ENCODE measurements around the gene CTNNBL1. TPM values are rescaled to one million over a fixed set of nuclear protein-coding genes. Genes with fewer than 3 reads are reported as not detected.
A peak's percentile ranks its signal among the peaks of the same experiment; 100 is the strongest.

Gene CTNNBL1
- total RNA-seq, 1 donor from 2014 or later, result 60.9 TPM

DNA sequence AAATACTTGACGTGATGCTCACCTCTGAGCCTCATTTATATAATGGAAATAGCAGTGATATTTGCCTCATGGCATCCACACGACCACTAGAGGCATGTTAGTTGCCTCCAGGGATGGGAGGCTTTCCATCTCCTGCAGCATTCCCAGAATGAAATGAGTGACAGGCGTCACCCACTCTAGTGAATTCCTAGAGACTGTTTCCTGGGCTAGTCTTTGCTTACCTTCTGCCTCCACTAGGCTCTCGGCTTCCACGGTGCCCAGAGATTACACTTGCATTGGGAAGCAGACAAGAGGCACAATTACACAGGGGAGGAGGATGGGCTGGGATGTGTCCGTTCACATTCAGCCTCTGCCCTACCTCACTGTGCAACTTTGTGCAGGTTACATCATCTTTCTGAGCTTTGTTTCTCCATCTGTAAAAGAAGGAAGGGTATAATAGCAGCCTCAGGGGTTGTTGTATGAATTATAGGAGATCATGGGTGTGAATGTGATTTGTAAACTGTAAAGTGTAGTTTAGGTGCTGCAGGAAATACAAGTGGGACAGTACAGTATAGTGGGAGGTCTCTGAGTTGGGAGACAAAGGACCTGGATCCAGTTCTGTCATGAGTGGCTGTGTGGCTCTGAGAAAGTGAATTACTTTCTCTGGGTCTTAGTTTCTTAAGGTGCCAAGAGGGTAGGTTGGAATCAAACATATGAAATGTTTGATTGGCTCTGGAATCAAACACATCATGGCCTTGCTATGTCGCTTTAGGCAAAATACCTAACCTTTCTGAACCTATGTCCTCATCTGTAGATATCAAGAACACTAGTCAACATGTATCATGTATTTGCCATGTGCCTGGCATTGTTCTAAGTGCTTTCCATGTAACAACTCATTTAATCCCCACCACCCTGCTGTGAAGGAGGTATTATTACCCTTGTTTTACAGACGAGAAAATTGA is 205.5 kb downstream of the CTNNBL1 start:
- ATAC-seq (ENCODE audit: poor library complexity) (no peak), DNase-seq (no peak)
- intact Hi-C loops (cut with DNase I), result loop anchor here (5.0 kb wide), 1 partner anchor 83 kb away; no protein-coding TSS in a partner anchor

DNA sequence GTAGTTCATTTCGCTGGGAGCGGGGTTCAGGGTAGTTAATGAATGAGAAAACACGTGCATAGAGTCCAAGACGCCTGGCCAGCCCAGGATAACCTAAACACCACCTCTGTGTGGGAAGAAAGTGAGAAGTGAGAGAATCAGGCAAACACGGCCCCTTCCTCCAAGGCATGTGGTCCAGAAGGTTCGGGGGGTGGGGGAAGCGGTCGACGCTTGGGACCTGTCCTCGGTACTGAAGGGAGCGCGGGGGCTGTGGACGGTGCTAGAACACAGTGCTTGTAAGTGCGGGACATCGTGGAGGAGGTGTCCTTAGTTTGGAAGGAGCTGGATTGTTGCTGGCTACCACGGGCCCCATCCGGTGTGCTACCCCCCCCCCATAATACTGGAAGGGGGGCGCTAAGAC is 207.4 kb downstream of the CTNNBL1 start:
- intact Hi-C loops (cut with DNase I), result loop anchor here (5.0 kb wide), 1 partner anchor 81 kb away; no protein-coding TSS in a partner anchor
- ATAC-seq (ENCODE audit: poor library complexity) (no peak), DNase-seq (no peak)

DNA sequence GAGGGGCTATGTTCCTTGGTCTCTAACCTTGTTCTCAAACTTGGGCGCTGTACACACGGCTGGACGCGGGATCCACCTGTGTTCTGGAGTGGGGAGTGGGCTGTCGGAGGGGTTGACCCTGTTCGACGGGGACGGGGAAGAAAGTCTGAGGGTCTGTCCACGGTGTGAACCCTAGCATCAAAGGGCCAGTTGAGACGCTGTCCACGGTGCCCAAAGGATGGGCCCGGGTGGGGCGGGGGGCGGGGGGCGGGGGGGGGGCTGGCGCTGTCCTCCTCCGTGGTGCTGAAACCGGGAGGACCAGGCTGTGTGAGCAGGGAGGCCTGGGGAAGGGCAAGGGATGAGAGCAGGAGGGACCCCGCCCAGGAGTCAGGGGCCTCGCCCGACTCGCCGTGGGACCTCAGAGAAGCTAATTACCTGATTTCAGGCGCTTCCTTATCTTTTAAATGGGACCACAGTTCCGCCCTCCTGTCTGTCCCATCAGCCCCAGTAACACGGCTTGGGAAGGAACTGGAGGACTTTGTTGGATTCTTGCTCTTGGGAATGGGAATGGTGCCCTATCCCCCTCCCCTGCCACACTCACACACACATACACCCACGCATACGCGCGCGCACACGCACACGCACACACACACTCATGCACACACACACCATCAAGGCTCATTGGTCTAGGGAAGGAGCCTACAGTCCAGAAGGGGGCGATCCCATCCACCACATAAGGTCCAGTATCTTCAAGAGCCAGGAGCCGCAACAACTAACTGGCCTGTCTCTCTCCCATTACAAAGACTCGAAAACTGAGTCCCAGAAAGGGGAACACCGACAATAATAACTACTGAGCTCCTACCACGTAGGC is 208.0 kb downstream of the CTNNBL1 start:
- ATAC-seq (ENCODE audit: poor library complexity) (peak; percentile 63), DNase-seq (no peak)
- intact Hi-C loops (cut with DNase I), result loop anchor here (5.0 kb wide), 1 partner anchor 80 kb away; no protein-coding TSS in a partner anchor

DNA sequence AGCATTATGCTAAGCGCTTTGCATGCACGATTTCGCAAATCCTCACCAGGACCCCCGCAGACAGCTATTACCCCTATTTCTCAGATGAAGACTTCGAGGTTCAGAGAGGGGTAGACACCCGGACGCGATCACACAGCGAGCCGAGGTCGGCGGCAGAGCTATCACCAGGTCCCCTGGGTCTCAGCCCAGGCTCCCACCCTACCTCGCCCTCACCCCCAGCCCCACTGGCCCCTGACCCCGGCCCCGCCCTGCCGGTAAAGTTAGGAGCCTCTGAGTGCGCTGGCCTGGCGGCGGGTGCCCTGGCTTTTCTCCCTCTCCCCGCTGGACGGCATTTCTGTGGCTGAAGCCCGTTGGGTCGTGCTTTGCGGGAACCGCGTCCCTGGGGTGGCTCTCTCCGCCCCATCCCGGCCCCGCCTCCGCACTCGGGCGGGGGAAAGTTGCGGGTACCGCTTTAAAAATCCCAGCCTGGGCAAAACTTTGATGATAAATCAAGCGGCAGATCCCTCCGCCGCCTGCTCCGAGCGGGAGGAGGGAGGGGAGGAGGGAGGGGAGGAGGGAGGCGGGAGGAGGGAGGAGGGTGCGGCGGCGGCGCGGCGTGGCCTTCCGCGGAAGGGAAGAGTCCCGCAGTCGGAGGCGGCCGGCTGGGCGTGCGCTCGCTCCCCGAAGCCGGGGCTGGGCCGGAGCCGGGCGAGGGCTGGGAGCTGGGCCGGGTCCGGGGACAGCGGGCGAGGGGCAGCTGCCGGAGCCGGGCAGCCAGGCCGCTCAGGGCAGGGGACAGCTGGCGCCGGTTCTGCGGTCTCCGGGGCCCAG is 208.9 kb downstream of the CTNNBL1 start, which contains the start of gene VSTM2L:
TSS of gene VSTM2L (plus strand) at position 624 of the 810 bp plus-strand sequence. CDS start 224 bp downstream, outside the sequence.
- intact Hi-C loops (cut with DNase I), result loop anchor here (5.0 kb wide), 1 partner anchor 80 kb away; no protein-coding TSS in a partner anchor
- ATAC-seq (ENCODE audit: poor library complexity) (peak; percentile 43), DNase-seq (no peak)

DNA sequence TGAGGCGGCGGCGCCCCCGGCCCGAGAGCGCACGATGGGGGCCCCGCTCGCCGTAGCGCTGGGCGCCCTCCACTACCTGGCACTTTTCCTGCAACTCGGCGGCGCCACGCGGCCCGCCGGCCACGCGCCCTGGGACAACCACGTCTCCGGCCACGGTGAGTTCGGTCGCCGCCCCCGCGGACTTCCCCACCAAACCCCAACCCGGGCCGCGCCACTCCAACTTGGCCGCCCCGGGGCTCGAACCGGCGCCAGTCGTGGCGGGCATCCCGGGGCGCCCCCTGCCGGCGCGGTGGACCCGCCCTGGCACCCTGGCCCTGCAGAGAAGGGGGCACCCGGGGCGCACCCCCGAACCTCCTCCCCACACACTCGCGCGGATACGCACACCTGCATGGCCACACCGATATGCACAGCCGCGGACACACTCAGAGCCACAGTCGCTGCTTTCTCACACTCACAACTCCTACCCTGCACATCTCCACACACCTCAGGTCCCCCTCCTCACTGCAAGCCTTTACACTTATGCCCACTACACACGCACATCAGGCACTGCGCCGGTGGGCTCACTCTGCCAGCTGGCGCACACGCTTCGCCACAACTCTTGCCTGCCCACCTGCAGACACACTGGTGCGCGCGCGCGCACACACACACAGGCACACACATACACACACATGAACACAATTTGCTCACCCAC is 209.6 kb downstream of the CTNNBL1 start:
- no peak for ATAC-seq (ENCODE audit: poor library complexity)
- intact Hi-C loops (cut with DNase I), result loop anchor here (5.0 kb wide), 1 partner anchor 79 kb away; no protein-coding TSS in a partner anchor
- no peak for DNase-seq

DNA sequence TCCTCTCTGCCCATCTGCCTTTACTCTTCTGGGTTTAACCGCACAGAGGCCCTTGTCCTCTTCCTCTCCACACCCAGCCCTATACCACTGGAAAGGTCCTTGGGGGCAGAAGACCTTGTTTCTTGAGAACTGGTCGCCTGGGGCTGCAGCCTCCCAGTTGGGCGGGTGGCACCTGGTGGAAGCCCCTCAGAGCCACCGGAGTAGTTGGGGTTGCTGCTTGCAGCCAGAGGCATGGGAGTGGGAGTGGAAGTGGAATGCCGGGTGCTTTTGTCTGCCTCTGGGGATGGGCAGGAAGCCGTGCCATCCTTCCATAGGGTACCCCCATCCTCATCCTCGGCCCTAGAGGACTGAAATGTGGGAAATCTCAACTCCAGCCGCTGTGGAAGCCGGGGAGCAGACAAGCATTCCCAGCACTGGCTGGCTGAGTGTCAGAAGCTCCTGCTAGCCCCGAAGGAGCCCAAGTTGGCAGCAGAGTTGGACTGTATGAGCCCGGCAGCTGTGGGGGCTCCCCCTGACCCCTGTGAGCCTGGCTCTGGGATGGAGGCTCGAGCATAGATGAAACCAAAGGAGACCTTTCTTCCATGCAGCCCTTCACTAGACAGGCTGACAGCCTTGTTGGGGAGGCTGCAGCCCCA is 210.3 kb downstream of the CTNNBL1 start:
- intact Hi-C loops (cut with DNase I), result loop anchor here (5.0 kb wide), 1 partner anchor 78 kb away; no protein-coding TSS in a partner anchor
- ATAC-seq (ENCODE audit: poor library complexity), result no peak
- no peak for DNase-seq

DNA sequence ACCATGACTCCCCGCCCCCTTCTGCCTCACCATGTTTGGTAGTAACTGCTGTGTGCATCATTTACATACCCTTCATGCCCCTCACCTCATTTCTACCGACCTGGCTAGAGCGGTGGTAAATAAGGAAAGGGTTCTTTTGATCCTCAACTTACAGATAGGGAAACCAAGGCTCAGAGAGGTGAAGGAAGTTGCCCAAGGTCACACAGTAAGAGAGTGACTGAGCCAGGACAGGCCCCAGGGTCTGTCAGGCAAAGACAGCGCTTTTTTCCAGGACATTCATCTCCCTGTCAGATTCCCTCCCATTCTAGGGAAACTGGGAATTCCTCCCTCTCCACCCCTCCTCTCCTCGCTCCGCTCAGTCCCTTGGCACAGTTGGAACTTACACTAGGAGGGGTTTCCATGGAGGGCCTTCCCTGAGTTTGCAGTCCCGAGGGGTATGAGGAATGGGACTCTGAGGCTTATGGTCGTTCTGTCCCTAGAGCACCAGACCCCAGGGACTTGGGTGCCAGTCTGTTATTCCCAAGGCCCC is 211.1 kb downstream of the CTNNBL1 start:
- no peak for DNase-seq
- no peak for ATAC-seq (ENCODE audit: poor library complexity)
- intact Hi-C loops (cut with DNase I), result loop anchor here (5.0 kb wide), 1 partner anchor 77 kb away; no protein-coding TSS in a partner anchor

DNA sequence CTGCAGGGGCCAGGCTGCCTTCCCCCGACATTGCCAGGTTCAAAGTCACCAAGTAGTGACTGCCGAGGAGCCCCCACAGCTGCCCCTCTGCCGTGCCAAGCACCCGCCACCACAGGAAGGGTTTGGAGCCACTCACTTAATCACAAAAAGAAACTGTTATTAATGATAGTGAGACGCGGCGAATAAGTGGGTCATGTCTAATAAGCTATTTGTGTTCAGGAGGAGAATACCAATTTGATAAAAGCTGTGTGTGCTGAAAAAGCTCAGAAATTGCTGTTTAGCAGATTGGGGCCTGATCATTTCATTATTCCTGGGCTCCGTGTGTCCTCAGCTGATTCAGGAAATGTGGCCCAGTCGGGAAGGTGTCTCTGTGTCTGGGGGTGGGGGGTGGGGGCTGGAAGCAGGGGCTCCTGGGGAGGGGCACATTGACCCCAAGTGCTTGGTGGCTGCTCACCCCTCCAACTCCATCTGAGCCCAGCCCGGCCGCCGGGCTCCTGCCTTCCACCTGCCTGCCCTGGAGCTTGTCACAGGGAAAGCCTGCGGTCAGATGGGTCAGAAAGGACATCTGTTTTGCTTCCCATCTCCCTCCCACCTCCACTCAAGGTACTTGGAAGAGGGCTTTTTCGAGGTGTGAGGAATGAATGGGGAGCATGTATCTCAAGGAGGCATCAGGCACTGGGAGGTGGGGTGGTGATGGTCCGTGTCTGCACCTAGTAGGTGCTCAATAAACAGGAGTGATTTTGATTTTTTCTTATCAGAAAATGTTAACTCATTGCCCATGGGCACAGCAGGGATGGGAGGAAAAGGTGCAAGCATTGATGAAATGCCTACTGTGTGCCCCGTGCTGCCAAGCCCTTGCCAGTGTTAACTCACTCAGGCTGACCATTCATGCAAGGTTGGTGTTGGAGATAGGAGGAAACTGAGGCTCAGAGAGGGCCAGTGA is 212.1 kb downstream of the CTNNBL1 start:
- DNase-seq (no peak), ATAC-seq (ENCODE audit: poor library complexity) (no peak)
- intact Hi-C loops (cut with DNase I), result no loop called here

DNA sequence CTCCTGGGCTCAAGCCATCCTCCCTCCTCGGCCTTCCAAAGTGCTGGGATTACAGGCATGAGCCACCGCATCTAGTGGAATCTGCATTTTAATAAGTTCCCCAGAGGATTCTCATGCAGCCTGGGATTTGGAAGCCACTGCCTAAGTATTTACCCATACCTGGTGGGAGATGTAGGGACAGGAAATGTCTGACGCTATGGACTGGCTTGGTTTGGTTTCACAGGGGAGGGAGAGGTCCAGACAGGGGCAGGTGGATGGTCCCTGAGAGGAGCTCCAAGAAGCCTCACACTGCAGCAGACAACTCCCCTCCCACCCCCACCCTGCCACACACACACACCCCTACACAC is 213.5 kb downstream of the CTNNBL1 start:
- intact Hi-C loops (cut with DNase I), result no loop called here
- ATAC-seq (ENCODE audit: poor library complexity) (no peak), DNase-seq (no peak)

DNA sequence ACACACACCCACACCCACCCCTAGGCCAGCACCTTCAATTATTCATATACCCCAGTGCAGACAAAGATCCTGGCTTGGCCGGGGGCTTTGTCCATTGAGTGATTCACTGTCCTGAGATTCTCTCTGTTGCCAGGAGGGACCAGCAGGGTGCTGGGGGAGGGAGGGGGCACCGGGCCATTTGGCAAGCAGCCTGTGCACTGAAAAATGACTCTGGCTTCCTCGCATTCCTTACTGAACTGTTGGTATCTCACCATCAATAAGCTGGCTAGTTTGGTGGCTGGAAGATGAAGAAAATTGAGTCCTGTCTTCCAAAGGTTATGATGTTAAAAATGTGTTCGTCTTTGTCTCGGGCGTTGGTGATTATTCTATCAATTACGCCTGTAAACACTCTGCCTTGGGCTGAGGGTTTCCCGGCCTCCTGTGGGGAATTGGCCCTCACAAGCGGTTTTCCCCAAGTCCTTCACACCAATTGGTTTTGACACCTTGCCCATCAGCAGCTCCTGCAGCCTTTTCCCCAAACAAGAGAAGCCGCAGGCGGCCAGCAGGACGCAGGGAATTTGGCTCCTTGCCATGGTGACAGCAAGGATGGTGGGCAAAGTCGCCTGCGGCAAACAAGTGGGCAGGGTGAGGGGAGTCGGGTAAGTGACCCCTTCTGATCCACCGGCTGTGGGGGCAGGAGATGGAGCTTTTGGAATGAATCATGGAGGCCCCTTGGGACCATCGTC is 214.0 kb downstream of the CTNNBL1 start:
- ATAC-seq (ENCODE audit: poor library complexity), result no peak
- intact Hi-C loops (cut with DNase I), result no loop called here
- no peak for DNase-seq

DNA sequence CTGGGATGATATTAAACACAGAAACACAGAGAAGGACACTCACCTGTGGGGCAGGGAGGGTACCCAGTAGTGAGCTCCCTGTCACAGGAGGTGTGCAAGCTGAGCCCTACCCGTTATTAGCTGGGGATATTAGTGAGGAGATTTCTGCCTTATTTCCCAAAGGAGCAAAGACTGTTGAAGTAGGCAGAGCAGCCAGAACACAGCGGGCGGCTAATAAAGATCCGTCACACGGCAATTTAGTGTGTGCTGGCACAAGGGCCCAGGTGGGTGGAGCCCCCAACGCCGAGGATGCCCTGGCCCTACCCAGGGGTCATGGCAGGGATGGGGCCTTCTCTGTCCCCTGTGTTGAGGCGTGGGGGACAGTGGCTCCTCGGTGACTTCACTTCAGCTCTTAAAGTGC is 217.4 kb downstream of the CTNNBL1 start:
- intact Hi-C loops (cut with DNase I), result no loop called here
- ATAC-seq (ENCODE audit: poor library complexity), result no peak
- DNase-seq, result no peak

DNA sequence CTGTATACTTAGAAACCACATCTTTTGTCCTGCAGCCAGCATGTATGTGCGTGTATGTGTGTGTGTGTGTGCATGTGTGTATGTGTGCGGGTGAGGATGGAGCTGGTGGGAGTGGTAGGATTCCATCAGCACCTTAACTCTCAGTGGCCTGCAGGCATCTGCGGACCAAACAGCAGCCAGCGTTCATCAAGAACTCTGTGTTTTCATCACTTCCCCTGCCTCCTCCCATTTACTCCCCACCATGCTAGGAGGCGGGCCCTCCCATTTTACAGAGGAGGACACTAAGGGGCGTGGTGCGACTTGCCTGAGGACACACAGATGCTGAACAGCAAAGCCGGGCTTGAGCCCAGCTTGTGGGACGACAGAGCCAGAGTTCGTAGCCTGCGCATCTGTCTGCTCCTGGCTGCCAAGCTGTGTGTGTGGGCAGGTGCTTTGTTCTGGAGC is 218.0 kb downstream of the CTNNBL1 start:
- intact Hi-C loops (cut with DNase I), result no loop called here
- DNase-seq (peak; percentile 81), ATAC-seq (ENCODE audit: poor library complexity) (peak; percentile 73)

DNA sequence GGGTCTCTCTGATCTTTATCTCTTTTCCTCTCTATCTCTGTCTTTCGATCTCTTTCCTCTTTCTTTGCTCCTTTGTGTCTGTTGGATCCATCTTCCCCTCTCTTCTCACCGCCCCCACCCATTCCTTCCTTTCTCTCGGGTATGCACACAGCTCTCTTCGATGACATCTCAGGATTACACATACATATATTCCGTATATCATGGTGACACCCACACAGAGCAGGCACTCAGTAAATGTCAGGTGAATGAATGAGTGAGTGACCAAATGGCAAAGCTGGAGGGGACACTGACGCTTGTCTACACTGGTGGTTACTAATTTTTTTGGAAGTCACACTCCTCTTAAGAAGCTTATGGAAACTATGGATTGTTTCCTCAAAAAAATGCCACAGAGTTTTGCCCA is 219.0 kb downstream of the CTNNBL1 start:
- ATAC-seq (ENCODE audit: poor library complexity), result no peak
- DNase-seq, result no peak
- intact Hi-C loops (cut with DNase I), result no loop called here

DNA sequence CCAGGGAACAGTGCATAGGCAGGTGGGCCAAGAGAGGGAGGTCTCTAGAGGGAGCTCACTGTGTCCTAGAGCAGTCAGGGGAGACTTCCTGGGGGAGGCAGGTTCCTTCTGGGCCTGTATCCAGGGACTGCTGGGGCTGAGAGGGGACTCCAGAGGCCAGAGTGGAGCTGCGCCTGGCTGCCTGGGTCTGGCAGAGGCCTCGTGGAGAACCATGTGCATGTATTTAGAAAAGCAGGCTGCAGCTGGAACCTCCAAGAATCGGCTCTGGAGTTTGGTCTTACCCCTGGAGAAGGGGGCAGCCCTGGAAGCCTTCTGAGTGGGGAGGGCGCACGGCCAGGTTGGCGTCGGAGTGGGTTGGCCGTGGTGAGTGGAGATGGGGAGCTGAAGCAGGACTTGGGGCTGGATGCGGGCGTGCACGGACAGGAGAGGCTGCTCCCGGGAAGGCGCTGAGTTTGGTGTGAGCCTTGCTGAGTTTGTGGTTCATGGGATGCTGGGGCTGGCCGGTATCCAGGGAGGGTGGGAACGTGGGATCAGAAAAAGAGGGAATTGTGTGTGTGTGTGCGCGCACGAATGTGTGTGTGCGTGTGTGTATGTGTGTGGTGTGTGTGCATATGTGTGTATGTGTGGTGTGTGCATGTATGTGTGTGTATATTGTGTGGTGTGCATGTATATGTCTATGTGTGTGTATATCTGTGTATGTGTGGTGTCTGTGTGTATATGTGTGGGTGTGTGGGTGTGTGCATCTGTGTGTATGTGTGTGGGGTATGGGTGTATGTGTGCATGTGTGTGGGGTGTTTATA is 219.9 kb downstream of the CTNNBL1 start:
- DNase-seq, result no peak
- no peak for ATAC-seq (ENCODE audit: poor library complexity)
- intact Hi-C loops (cut with DNase I), result no loop called here

DNA sequence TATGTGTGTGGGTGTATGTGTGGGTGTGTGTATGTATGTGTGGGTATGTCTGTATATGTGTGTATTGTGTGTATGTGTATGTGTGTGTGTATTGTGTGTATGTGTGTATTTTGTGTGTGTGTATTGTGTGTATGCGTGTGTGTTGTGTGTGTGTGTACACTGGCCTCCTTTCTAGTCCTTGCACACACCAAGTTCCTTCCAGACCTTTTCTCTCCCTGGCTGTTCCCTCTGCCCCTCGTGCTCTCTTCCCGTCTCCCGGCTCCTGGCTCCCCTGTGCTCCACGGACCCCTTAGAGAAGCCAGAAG is 220.5 kb downstream of the CTNNBL1 start:
- no peak for DNase-seq
- intact Hi-C loops (cut with DNase I), result no loop called here
- ATAC-seq (ENCODE audit: poor library complexity), result no peak
